Right lobe of liver (tissue), 6 donors: ENCODE measurements around the gene TAF4B. TPM values are rescaled to one million over a fixed set of nuclear protein-coding genes. Genes with fewer than 3 reads are reported as not detected.

Source experiments
- ATAC-seq, 4 donors: fragments of 200-7000 bp; cut with Tn5 transposase; one replicate each; pipeline ENCODE4 v1.9.1; 2020; ENCODE audit warnings: mild to moderate bottlenecking in 4 of 4, moderate library complexity in 4 of 4
- DNase-seq, 3 donors: peaks; one replicate each; pipeline ENCODE4 v3.0.0-alpha.2; 2020
- H3K27ac ChIP-seq, 3 donors: fragments of 200-600 bp; one replicate each; pipeline ENCODE4 v1.8.0; 2022
- H3K27me3 ChIP-seq, 2 donors: fragments of 200-600 bp; one replicate each; pipeline ENCODE4 v1.8.0; 2022
- H3K36me3 ChIP-seq, 4 donors: fragments of 200-600 bp; sonication (generic) in 1 of 4; one replicate each; pipeline versions ENCODE4 v1.5.1 to v1.8.0; 2017 to 2022; ENCODE audit warnings: control low read depth in 1 of 4
- H3K4me1 ChIP-seq, 4 donors: fragments of 200-600 bp; sonication (generic) in 1 of 4; one replicate each; pipeline versions ENCODE4 v1.5.1 to v1.8.0; 2017 to 2022; ENCODE audit warnings: control low read depth in 1 of 4
- H3K4me3 ChIP-seq, 3 donors: fragments of 200-600 bp; one replicate each; pipeline ENCODE4 v1.8.0; 2022
- H3K9me3 ChIP-seq, 4 donors: fragments of 200-600 bp; sonication (generic) in 1 of 4; one replicate each; pipeline versions ENCODE4 v1.5.1 to v1.8.0; 2017 to 2022; ENCODE audit warnings: control low read depth in 1 of 4
- CTCF ChIP-seq, 4 donors: fragments of 200-600 bp in 3 of 4; fragments of 450-650 bp in 1 of 4; IDR thresholded peaks; one replicate each; pipeline versions ENCODE4 v1.5.1 to v1.8.0; 2016 to 2022; ENCODE audit warnings: antibody characterized with exemption in 4 of 4, mild to moderate bottlenecking in 2 of 4
- POLR2A ChIP-seq: fragments of 450-650 bp; IDR thresholded peaks from one replicate; pipeline ENCODE4 v1.6.1; 2017; ENCODE audit warnings: antibody characterized with exemption, mild to moderate bottlenecking
- WGBS: methylation state at CpG from one replicate; pipeline ENCODE4 v1.1.6; 2018; ENCODE audit warnings: low coverage, low lambda C conversion rate; ENCODE audit not compliant: insufficient coverage; ENCODE audit errors: missing lambda C conversion rate; 5-methylcytosine and 5-hydroxymethylcytosine counted together
- intact Hi-C, 2 donors: fragments of 100-400 bp; cut with DNase I; formaldehyde crosslinking; loops; one replicate each; pipeline versions ENCODE4 v1.11.2 to v1.14.1; 2022
- total RNA-seq, 6 experiments: library from RNA; depleted of rRNA in 2 of 6; stranded (reverse); fragments of >200 nt in 2 of 6; fragmentation: NEBNext Ultra II Directional in 3 of 6; extraction: Animal tissue kit (Norgen Biotek cat#: 25700) in 3 of 6; gene quantifications; one replicate each; pipeline versions ENCODE4 v1.1.0 to v1.2.4, GENCODE V29; 2016 to 2023
- donor health status: DM: no; HTN: yes; CAD: no.
- donor health status: DM: no; HTN: no; CAD: no.
- donor health status: DM: no; HTN: no; CAD: no.
- donor health status: DM: no; HTN: yes; CAD: no.
- donor health status: DM: no; HTN: yes; CAD: no.

The TAF4B gene
- total RNA-seq, 6 experiments from 2014 or later = 0.09 to 0.44 (median 0.31) TPM

- 74% methylated on average over 4 of the region's 4 CpGs for WGBS
- H3K4me3 ChIP-seq = no peak overlapping the region
- no peaks in the 10 kb centered on the region for H3K4me1 ChIP-seq
- H3K9me3 ChIP-seq = no peaks in the 10 kb centered on the region
- ATAC-seq (no peak), DNase-seq (no peak)
- no peaks in the 10 kb centered on the region for H3K36me3 ChIP-seq
- TF ChIP-seq POLR2A (no peak), CTCF (IDR thresholded peaks at IDR 0.05) (no peak)
- no peaks in the 10 kb centered on the region for H3K27me3 ChIP-seq
- intact Hi-C loops = no loop called here
- no peak overlapping the region for H3K27ac ChIP-seq
These were observed 170.8 kb downstream of the TAF4B start for GRCh38 chr18:26397019-26397418.

GRCh38 chr18:26403491-26403890, 177.2 kb downstream of the TAF4B start:
- ATAC-seq = no peak
- Histone ChIP-seq H3K4me1 (no peaks in the 10 kb centered on the region), H3K27me3 (no peaks in the 10 kb centered on the region), H3K9me3 (no peaks in the 10 kb centered on the region), H3K36me3 (no peaks in the 10 kb centered on the region), H3K27ac (no peak overlapping the region), H3K4me3 (no peak overlapping the region)
- TF ChIP-seq CTCF (IDR thresholded peaks at IDR 0.05) = no peak
- TF ChIP-seq POLR2A = no peak
- no peak for DNase-seq
- intact Hi-C loops = no loop called here
- WGBS = 15% methylated on average over 1 of the region's 1 CpG

GRCh38 chr18:26405190-26405801, 179.1 kb downstream of the TAF4B start:
- Histone ChIP-seq H3K4me1 (no peaks in the 10 kb centered on the region), H3K27ac (no peak overlapping the region), H3K36me3 (no peaks in the 10 kb centered on the region), H3K9me3 (no peaks in the 10 kb centered on the region), H3K27me3 (no peaks in the 10 kb centered on the region), H3K4me3 (no peak overlapping the region)
- 77% methylated on average over 3 of the region's 5 CpGs for WGBS
- ATAC-seq (peak; percentile 32 to 84 (median 62)), DNase-seq (peak in 1 of 3 donors; percentile 32)
- no peak for TF ChIP-seq POLR2A
- TF ChIP-seq CTCF (IDR thresholded peaks at IDR 0.05) = peak in 3 of 4 donors; percentile 22 to 39 (median 38)
- intact Hi-C loops = no loop called here

- no peaks in the 10 kb centered on the region for H3K9me3 ChIP-seq
- H3K27ac ChIP-seq = no peak overlapping the region
- no peak overlapping the region for H3K4me3 ChIP-seq
- DNase-seq (no peak), ATAC-seq (no peak)
- H3K27me3 ChIP-seq = no peaks in the 10 kb centered on the region
- WGBS = 74% methylated on average over 7 of the region's 12 CpGs
- intact Hi-C loops = no loop called here
- no peaks in the 10 kb centered on the region for H3K4me1 ChIP-seq
- H3K36me3 ChIP-seq = no peaks in the 10 kb centered on the region
- TF ChIP-seq POLR2A = no peak
- no peak for TF ChIP-seq CTCF (IDR thresholded peaks at IDR 0.05)
These were observed 180.1 kb downstream of the TAF4B start for GRCh38 chr18:26406324-26406723.
